ES-I3 (cell line): ENCODE data around the gene KDELR1.
A peak's percentile ranks its signal among the peaks of the same experiment; 100 is the strongest.

Experiments used
- H3K36me3 ChIP-seq: 2 replicates; pipeline ENCODE4 v1.6.1; 2013; ENCODE audit warnings: mild to moderate bottlenecking, low read length, control low read depth, moderate library complexity; ENCODE audit not compliant: insufficient read depth
- H3K4me1 ChIP-seq: 2 replicates; pipeline ENCODE4 v1.6.1; 2013; ENCODE audit warnings: mild to moderate bottlenecking, control low read depth, low read length; ENCODE audit not compliant: insufficient read depth
- H3K9ac ChIP-seq: 2 replicates; pipeline ENCODE4 v1.6.1; 2013; ENCODE audit warnings: low read depth, mild to moderate bottlenecking, low read length, moderate library complexity
- H3K9me3 ChIP-seq: 2 replicates; pipeline ENCODE4 v1.6.1; 2013; ENCODE audit warnings: mild to moderate bottlenecking, low read length, moderate library complexity; ENCODE audit not compliant: control insufficient read depth, insufficient read depth

KDELR1 gene

GRCh38 chr19:48371367-48371766 is 20.0 kb downstream of the KDELR1 start:
- H3K9ac ChIP-seq = no peak overlapping the region
- no peaks in the 10 kb centered on the region for H3K9me3 ChIP-seq
- no peaks in the 10 kb centered on the region for H3K4me1 ChIP-seq
- H3K36me3 ChIP-seq = no peaks in the 10 kb centered on the region

DNA sequence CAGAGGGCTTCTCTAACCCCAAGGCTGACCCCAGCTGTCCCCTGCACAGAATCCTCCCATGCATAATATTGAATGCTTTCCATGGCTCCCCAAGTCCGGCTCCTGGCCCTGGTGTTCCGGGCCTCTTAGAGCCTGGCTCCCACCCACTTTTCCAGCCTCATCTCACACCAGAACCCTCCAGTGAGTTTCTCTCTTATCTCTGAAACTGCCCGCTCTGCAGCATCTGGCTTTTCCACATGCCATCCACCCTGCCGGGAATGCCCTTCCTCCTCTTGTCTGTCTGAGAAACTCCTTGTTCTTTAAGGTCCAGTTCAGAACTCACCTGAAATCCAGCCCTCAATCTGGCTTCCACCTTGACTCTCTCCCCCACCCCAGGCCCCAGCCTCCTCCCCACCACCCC is 20.4 kb downstream of the KDELR1 start:
- H3K4me1 ChIP-seq = no peaks in the 10 kb centered on the region

GRCh38 chr19:48368936-48369335 is 22.4 kb downstream of the KDELR1 start:
- H3K4me1 ChIP-seq = no peaks in the 10 kb centered on the region
- no peaks in the 10 kb centered on the region for H3K9me3 ChIP-seq
- no peak overlapping the region for H3K9ac ChIP-seq
- H3K36me3 ChIP-seq = no peaks in the 10 kb centered on the region

More for the DNA sequence above, 20.4 kb downstream of the KDELR1 start:
- Histone ChIP-seq H3K9me3 (no peaks in the 10 kb centered on the region), H3K36me3 (no peaks in the 10 kb centered on the region), H3K9ac (no peak overlapping the region)

GRCh38 chr19:48367855-48368254 is 23.5 kb downstream of the KDELR1 start:
- H3K9me3 ChIP-seq = no peaks in the 10 kb centered on the region
- H3K9ac ChIP-seq = no peak overlapping the region
- H3K36me3 ChIP-seq = no peaks in the 10 kb centered on the region
- no peaks in the 10 kb centered on the region for H3K4me1 ChIP-seq

DNA sequence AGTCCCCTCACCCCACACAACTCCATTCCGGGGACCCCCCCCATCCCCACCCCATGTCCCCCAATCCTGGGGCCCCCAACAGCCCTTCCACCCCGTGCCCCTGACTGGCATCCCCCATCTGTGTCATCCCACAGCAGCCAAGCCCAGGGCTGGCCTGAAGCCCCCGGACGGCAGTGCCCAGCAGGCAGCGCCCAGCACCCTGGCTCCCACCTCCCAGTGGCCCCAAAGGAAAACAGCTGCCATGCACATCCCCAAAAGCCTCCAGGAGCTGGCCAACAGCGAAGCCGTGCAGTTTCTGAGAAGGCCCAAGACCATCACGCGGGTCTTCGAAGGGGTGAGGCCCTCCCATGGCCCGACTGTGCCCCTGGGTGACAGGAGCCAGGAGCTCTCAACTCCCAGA is 25.7 kb downstream of the KDELR1 start:
- no peaks in the 10 kb centered on the region for H3K36me3 ChIP-seq
- no peak overlapping the region for H3K9ac ChIP-seq
- no peaks in the 10 kb centered on the region for H3K4me1 ChIP-seq
- no peaks in the 10 kb centered on the region for H3K9me3 ChIP-seq

DNA sequence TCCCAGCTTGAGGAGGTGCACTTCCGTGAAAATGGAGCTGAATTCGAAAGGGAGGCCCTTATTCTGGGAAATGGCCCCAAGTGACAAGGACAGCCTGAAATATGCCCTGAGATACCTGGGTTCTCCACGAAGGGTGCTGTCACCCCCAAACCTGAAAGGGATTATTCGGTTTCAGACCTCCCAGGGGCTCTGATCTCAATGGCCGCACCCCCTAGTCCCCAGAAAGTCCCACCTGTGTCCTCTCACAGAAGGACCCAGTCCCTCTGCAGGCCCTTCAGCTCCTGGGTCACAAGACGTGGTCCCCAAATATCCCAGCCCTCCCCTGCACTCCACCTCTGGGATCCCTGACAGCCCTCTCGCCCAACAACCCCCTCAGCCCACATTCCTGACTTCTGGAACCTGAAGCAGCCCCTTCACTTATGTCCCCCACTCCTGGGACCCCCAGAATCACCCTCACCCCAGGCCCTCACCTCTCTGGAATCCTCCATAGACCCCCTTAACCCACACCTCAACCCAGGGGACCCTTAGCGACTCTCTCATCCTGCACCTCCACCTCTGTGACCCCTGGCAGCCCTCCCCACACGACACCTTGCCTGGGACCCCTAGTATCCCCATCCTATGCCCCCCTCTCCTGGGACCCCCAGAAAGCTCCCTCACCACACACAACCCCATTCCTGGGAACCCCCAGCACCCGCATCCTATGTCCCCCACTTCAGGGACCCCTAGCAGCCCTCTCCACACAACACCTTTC is 26.6 kb downstream of the KDELR1 start:
- peak overlapping the region; percentile 32 for H3K9ac ChIP-seq
- H3K36me3 ChIP-seq = no peaks in the 10 kb centered on the region
- H3K4me1 ChIP-seq = no peaks in the 10 kb centered on the region
- no peaks in the 10 kb centered on the region for H3K9me3 ChIP-seq

DNA sequence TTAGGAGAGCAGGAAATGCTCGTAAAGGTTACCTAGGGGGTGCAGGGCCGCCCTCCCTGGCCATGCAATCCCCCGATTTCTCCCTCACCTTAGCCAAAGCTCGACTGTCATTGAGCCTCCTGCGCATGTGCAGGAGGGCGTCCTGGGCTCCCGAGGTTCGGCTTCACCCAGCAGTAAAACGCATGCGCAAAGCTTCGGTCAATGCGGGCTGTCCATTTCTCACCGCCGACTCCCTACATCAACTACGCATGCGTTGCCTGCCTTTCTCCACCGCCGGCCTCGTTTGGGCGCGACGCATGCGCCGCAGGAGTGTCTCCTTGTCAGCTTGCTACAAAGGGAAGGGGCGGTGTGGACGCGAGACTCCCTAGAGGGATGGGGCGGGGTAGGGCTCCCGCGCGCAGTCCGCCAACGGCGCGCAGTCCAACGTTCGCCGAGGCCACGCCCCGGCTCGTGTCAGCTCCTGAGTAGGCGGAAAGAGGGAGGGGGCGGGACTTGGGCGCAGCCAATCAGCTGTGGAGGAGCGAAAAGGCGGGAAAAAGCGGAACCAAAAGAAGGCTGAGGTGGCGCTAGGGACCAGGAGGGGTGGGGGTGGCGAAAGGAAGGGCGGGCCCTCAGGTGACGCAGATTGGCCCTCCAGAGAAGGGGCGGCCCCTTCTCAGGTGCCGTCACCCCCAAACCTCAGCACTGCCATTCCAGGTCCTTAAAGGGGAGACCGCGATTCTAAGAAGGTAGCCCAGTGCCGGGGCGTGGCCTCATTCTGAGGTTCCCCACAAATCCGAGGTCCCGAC is 27.3 kb downstream of the KDELR1 start, which contains the start of the genes SYNGR4 and TMEM143:
SYNGR4 (plus strand) TSS at position 558 of the 788 bp plus-strand sequence. CDS start 1,476 bp downstream, outside the sequence.
TMEM143 (minus strand) TSS at position 131 of the 788 bp plus-strand sequence; CDS start at position 111, 20 bp downstream.
- Histone ChIP-seq H3K9me3 (no peaks in the 10 kb centered on the region), H3K36me3 (no peaks in the 10 kb centered on the region), H3K9ac (peak within 1 kb of the TSS; percentile 68), H3K4me1 (no peaks in the 10 kb centered on the region)

DNA sequence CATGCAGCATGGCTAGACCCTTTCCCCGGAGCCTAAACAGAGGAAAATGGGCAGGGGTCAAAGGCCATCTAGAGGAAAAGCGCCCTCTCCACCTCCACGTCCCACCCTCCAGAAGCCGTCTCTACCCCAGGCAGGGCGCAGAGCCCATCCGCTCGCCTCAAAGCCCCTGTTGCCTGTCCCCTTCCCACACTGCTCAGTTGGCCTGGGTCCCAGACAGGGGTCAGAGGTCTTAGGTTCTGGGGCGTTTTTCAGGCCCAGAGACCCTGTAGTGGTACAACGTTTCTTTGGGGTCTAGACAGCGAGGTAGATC is 27.9 kb downstream of the KDELR1 start:
- no peaks in the 10 kb centered on the region for H3K9me3 ChIP-seq
- no peaks in the 10 kb centered on the region for H3K36me3 ChIP-seq
- peak overlapping the region; percentile 68 for H3K9ac ChIP-seq
- H3K4me1 ChIP-seq = no peaks in the 10 kb centered on the region

- Histone ChIP-seq H3K36me3 (no peaks in the 10 kb centered on the region), H3K9ac (peak overlapping the region; percentile 68), H3K9me3 (no peaks in the 10 kb centered on the region), H3K4me1 (no peaks in the 10 kb centered on the region)
Measured at GRCh38 chr19:48362716-48363499, 28.4 kb downstream of the KDELR1 start.

- no peaks in the 10 kb centered on the region for H3K9me3 ChIP-seq
- no peaks in the 10 kb centered on the region for H3K4me1 ChIP-seq
- H3K9ac ChIP-seq = no peak overlapping the region
- H3K36me3 ChIP-seq = no peaks in the 10 kb centered on the region
Measured at GRCh38 chr19:48361912-48362311, 29.4 kb downstream of the KDELR1 start.

DNA sequence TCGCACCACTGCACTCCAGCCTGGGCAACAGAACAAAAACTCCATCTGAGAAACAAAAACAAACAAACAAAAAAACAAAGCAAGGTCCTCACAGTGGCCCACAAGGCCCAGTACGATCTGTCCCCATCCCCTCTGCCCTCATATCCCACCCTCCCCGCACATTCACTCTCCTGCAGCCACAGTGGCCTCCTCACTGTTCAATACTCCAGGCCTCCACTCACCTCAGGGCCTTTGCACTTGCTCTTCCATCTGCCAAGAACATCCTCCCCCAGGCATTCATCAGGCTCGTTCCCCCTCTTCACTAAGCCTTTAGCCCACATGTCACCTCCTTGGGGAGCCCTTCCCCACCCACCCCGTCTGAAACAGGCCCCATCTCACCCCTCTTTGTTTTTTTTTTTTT is 32.2 kb downstream of the KDELR1 start:
- Histone ChIP-seq H3K9me3 (no peaks in the 10 kb centered on the region), H3K4me1 (peaks cover 5% of the 10 kb centered on the region; the same call in 1 of the 2 replicates)

DNA sequence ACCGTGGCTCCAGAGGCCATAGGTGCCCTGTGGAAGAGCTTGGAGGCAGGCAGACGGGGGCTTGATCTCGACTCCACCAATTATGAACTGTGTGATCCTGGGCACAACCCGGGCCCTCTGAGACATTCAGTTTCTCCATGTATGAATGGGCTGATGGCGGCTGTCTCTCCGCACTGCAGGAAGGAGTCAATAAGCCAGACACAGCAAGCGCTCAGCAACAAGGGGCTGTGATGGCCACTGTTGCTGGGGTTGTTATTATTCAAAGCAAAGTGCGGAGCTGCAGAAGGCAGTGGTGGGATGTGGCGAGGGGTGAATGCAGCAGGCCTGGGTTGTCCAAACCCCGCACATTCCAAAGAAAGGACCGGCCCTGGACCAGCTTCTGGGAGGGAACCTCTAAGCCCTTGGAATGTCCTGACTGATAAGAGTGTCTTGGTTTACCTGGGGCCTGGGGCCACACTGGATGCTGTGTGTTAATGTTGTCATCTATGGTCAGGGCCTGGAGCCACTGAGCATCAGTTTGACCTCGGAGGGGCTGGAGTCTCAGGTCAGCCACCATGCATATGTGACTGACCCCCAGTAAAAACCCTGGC is 35.9 kb downstream of the KDELR1 start:
- Histone ChIP-seq H3K4me1 (peaks cover 5% of the 10 kb centered on the region; the same call in 1 of the 2 replicates), H3K9me3 (no peaks in the 10 kb centered on the region), H3K36me3 (no peaks in the 10 kb centered on the region), H3K9ac (no peak overlapping the region)

More for the DNA sequence above, 32.2 kb downstream of the KDELR1 start:
- no peak overlapping the region for H3K9ac ChIP-seq
- H3K36me3 ChIP-seq = no peaks in the 10 kb centered on the region

DNA sequence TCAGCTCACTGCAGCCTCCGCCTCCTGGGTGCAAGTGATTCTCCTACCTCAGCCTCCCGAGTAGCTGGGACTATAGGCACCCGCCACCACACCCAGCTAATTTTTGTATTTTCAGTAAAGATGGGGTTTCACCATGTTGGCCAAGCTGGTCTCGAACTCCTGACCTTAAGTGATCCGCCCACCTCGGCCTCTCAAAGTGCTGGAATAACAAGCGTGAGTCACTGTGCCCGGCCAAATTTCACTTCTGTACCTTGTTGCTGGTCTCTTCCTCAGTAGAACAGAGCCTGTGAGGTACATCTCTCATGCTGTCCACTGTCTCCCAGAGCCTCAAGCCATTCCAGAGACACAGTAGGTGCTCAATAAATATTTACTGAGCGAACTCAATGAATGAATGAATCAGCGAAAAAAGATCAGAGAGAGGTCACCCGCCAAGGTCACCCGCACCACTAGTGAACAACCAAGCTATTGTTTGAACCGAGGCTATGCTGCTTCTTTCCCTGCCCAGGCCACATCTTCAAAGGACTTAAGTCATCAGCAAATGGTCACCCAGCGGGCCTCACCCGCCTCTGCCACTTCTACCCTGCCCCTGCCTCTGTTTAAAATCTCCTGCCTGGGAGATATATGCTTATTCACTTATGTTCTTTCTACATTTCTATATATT is 36.9 kb downstream of the KDELR1 start:
- no peaks in the 10 kb centered on the region for H3K36me3 ChIP-seq
- H3K9ac ChIP-seq = no peak overlapping the region
- no peaks in the 10 kb centered on the region for H3K9me3 ChIP-seq
- H3K4me1 ChIP-seq = peaks cover 5% of the 10 kb centered on the region; the same call in 1 of the 2 replicates
